GM15510 (cell line): ENCODE results near the gene ARHGEF4.

Experiments
- POLR2A ChIP-seq: IDR thresholded peaks from 3 replicates; pipeline ENCODE4 v1.6.1; 2011; ENCODE audit warnings: borderline replicate concordance; ENCODE audit not compliant: insufficient read length; ENCODE audit errors: extremely low read depth

The ARHGEF4 gene

DNA sequence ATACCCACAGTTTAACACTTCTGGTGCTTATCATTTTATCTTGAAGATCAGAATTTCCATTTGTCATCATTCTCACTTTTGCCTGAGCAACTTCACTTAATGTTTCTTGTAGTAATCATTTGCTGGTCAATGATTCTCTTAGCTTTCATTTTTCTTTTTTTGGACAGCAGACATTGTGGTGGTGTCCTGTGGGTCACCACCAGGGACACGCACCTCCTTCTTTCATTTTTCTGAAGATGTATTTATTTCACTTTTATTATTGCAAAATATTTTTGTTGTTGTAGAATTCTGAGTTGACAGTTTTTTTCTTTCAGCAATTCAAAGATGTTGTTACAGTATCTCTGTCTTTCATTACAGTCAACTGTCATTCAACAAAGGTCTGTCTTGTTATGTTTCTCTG is 172.3 kb downstream of the ARHGEF4 start:
- no peak for TF ChIP-seq POLR2A

DNA sequence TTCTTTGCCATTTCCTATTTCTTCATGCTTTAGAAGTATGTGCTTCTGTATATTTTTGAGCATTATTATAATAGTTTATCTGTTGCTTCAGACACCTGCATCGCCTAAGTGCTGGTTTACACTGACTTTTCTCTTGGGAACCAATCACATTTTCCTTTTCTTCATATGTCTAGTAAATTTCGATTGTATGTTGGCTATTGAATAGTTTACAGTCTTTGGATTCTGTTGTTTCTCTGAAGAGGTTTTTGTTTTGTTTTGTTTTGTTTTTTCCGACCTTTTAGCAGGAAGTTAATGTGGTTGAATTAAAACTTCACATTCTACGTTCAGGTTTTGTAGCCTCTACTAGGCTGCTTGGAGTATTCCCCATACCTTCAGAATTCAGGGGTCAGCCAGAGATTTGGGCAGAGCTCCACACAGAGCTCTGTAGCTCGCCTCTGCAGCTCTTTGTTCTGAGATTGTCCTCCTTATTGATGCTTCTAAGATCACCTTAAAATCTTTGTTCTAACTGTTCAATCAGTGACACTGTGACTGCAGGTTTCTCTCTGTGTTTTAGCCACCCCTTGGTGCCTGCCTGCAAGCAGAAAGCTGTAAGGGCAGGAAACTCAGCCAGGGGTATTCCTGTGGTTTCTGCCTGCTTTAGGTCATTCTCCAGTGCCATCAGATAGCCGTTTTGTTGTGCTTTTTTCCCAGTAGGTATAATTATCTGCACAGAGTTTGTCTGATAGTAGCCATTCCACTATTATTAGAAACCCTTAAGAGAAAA is 173.2 kb downstream of the ARHGEF4 start:
- TF ChIP-seq POLR2A, result no peak

DNA sequence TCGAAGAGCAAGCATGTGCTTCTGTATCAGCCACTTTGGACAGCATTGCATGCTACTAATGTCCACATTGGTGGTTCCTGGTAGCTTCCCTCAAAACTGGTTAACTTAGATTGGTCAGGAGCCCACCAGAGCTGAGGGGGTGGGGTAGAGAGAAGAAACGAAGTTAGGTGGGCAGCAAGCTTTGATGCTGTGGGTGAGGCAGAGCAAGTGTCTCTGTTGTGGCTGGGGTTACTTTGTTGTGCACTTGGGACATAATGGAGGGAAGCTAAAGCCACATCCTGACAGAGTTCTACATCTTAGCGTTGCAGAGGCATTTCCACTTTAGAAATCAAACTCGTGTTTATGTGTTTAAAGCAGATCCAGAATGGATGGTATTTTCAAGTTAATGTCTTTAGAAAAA is 173.9 kb downstream of the ARHGEF4 start:
- TF ChIP-seq POLR2A, result no peak

DNA sequence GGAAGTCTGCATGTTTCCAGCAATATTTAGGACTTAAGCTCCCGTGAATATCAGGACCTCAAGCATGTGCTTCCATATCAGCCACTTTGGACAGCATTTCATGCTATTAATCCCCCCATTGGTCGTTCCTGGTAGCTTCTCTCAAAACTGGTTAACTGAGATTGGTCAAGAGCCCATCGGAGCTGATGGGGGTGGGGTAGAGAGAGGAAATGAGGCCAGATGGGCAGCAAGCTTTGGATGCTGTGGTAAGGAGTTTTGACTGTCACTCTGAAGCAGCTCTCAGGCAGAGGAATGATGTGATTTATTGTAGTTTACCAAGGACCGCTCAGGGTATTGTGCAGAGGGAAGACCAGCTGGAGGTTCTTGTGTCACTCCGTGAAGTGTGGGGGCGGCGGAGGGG is 174.8 kb downstream of the ARHGEF4 start:
- TF ChIP-seq POLR2A, result no peak

DNA sequence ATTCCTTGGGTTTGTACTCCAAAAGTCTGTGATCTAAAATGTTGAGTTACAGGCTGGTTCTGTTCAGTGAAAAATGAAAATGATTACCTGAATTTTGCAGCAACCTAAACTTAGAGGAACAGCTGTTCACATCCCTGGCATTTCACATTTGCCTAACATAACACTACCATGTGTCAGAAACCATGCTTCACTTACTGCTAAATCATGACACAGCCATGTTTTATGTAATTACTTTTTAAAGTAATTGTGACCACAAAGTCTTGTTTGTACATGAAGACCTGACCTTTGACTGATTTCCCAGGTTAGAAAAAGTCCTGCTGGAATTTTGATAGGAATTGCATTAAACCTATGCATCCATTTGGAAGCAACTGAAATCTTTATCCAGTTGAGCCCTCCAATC is 177.4 kb downstream of the ARHGEF4 start:
- no peak for TF ChIP-seq POLR2A

DNA sequence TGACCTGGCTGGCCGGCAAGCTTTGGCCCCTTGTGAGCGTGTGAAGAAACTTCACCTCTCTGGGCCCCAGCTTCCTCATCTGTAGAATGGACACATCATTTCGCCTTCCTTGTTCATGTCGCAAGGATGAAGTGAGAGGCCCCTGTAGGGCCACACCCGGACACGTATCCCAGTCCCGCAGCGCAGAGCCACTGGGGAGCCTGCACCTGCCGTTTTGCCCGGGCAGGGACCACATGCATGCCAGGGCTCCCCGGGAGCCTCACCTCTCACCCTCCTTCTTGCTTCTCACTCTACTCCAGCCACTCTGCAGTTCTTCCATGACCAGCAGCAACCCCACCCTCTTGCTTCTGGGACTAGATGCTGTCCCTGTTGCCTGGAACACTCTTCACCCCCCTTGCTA is 179.1 kb downstream of the ARHGEF4 start:
- TF ChIP-seq POLR2A, result no peak

DNA sequence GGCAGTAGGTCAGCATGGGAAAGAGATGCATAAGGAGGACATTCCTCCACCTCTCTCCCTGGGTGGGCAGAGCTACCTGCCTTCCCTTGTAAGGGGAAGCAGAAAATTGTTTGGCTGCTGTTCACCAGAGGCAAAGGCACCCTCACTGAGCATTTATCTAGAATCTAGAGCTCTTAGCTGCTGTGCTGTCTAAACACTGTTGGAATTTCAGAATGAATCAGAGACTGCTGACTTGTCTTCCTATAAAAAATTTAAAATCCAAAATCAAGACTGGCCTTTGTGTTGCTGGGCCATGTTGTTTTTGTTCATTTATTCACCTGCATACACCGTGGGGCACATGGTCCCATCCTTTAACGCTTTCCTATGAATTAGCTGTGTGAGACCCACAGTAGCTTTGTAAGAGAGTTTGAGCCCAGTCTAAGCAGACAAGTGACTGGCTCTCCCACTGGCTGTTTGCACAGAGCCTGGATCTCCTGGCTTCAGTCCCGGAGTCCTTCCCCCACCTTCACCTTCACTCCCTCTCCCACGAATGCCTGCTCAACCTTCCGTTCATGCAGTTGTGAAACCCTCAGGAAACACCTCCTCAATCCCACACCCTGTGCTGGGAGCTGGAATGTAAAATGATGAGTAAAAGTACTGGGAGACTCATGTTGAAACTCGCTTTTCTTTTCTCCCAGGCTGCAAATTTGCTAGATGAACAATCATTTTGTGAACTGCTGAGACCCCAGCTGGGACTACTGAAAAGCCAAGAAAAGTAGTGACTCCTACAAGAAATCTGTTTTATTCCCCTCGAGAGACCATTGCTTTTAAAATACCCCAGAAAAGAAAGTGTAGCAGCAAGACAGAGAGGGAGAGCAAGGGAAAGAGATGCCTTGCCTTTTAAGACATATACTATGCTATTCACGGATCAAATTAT is 180.4 kb downstream of the ARHGEF4 start:
- no peak for TF ChIP-seq POLR2A

DNA sequence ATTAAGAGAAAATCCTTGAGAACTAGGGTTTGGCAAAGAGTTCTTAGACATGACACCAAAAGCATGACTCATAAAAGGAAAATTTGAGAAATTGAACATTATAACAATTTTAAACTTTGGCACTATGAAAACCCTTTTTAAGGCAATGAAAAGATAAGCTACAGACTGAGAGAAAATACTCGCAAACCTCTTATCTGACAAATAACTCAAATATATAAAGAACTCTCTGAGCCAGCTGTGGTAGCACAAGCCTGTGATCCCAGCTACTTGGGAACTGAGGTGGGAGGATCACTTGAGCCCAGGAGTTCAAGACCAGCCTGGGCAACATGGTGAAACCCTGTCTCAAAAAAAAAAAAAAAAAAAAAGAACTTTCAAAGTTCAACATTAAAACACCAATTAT is 186.0 kb downstream of the ARHGEF4 start:
- no peak for TF ChIP-seq POLR2A

DNA sequence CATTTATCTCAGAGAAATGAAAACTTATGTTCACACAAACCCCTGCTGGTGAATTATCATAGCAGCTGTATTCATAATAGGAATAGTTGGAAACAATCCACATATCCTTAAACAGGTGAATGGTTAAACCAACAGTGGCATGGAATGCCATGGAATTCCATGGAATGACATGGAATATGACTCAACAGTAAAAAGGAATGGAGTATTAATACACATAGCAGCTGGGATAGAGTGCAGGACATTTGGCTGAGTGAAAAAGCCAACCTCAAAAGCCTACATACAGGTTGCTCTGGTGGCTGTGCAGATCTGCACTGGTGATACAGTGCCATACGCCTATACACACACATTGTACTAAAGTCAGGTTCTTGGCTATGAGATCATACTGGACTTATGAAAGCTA is 187.0 kb downstream of the ARHGEF4 start:
- no peak for TF ChIP-seq POLR2A

DNA sequence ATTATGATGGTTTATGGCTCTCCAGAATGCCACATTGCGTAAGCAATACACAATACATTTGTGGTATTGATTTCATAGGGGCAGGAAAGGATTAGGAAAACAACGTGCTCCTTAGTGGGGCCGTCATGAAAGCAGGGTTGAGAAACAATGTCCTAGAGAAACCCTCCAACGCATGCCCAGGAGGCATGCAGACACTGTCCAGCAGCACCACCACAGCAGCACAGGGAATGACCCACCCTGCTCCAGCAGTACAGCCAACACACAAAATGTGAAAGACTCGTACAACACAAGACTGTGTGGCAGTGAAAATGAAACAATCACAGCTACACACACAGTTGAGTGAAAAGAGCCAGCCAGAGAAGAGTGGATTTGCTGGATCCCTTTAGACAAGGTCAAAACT is 190.2 kb downstream of the ARHGEF4 start:
- no peak for TF ChIP-seq POLR2A

DNA sequence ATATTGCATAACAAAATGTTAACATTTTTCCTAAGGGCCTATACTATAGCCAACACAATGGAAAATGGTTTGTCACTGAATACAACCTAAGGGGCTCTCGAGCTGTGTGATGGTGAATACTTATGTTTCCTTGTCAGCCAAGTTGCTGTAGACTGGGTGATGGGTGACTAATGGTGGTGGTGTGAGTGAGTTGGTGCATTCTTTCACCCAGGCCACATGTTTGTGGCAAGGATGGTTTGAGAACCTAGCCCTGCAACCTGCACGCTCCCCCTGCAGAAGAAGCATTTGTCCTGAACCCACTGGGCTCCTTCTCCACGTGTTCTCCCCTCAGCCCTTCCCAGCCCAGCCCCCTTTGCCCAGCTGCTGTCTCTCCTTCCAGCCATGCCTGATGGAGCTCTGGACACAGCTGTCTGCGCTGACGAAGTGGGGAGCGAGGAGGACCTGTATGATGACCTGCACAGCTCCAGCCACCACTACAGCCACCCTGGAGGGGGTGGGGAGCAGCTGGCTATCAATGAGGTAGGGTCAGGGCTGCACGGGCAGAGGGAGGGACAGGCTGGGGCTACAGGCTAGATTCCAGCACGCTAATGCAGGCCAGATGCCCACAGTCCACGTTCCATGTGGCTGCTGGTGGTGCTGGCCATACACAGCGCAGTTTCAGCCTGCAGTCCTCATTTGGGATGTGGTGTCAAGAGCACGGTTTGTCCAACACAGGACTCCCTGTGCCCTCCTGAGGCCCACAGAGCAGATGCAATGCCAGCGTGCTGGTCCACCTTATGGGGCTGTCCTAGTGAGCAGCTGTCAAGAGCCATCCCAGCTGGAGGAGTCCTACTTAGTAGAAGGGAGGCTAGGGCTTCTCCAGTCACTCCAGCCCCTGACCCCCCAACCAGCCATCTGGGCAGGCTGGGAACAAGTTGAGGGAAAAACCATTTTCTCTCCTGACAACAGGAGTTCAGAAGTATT is 191.1 kb downstream of the ARHGEF4 start:
- no peak for TF ChIP-seq POLR2A

DNA sequence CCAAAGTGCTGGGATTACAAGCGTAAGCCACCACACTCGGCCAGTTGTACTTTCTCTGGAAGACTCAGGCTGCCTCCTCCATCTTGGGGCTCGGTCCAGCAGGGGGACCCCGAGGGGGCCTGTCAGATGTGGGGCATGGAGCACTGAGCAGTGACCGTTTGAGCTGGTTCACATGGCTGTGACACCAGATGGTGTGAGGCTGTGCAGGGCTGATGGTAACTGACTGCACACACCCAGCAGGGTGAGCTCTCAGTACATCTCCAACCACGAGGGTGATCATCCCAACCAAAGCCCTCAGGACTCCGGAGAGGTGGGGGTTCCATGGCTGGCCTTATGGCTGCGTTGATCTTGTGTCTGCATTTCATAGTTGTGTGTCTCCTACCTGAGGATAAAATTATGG is 193.1 kb downstream of the ARHGEF4 start:
- no peak for TF ChIP-seq POLR2A

DNA sequence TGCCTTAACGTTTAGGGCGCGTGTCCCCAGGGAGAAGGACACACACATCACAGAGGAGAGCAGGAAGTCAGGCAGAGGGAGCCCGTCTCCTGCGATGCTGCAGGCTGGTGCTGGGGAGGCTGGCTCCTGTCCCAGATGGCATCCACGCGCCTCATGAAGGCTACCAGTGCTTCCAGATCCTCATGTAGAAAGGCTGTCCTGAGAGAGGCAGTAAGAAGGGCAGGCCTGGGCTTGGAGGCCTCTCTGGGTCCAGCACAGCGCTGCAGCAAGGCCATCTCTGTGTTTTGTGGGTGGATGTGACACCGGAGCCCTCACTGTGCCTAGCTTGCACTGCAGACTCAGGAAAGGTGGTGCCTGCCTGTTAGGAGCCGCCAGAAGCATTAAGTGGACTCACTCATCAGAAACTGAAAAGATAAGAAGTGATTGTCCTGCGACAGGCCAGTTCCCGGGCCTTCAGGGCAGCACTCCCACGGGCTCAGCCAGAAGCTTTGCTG is 193.8 kb downstream of the ARHGEF4 start:
- TF ChIP-seq POLR2A, result no peak

DNA sequence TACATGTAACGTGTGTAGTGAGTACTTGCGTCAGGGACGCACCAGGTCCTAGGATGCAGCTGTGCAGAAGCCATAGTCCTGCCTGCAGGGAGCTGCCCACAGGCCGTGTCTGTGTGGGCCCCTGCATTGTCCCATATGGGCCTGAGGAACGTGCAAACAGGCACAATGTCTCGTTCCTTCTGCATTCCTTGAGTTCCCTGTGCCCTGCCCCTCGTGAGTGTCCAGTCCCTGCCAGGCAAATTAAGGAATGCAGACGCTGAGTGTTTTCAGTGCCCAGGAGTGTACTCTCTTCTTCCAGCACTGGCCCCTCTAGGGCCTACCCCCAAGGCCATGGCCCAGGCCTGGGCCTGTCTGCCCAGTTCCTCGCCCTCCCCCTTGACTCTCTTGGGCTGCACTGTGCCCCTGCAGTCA is 194.7 kb downstream of the ARHGEF4 start:
- no peak for TF ChIP-seq POLR2A

DNA sequence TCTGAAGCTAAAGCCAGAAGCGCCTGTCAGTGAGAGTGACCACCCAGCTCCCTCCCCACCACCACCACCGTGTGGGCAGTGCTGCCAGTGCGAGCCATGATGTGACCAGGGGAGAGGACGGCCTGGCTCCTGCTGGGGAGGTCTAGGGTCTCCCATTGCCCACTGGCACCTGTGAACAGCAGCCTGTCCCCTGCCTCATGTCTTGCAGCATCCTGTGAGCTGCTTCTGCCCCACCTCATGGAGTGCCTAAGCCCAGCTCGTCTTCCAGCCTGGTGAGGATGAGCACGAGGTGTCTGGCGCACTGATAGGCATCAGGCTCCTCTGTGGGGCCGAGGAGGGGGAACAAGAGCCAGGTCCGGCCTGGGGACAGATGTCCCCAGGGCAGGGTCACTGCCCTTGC is 195.2 kb downstream of the ARHGEF4 start:
- TF ChIP-seq POLR2A, result no peak

DNA sequence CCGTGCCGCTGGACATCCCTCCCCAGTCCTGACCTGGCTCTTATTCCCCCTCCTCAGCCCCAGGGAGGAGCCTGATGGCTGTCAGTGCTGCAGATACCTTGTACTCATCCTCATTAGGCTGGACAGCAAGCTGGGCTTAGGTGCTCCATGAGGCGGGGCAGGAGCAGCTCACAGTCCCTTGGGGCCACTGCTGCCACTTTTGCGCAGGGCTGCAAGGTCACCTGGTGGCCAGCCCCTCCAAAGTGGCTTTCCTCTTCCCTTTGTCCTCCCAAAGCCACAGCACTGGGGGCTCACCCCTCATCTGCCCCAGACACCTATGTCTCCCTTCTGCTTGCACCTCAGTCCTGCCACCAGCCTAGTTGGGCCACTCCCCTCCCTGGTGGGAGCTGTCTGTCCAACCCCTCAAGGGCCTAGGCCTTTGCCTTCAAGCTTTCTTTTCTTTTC is 195.7 kb downstream of the ARHGEF4 start:
- TF ChIP-seq POLR2A, result no peak

DNA sequence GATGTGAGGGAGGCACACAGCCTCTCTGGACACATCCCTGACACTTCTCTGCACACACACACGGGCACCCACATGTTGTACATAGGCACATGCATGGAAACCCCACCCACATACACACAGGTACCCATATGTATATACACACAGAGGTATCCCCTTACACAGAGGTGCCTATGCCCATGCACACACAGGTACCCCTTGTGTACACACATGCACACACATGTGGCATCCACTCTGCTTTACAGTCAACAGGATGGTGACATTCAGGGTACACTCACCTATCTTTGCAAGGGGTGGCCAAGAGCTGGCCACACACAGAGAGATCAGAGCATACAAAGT is 197.0 kb downstream of the ARHGEF4 start:
- TF ChIP-seq POLR2A, result no peak
